Esophagus squamous epithelium (tissue), 5 donors: ENCODE data around the gene KBTBD6. TPM values are rescaled to one million over a fixed set of nuclear protein-coding genes. Genes with fewer than 3 reads are reported as not detected.

Experiments
- DNase-seq: peaks from one replicate; lab custom pipeline; 2025; lab: John Stamatoyannopoulos, UW
- H3K27ac ChIP-seq, 4 donors: fragments of 200-600 bp; sonication (generic); one replicate each; pipeline ENCODE4 v1.5.1; 2016 to 2019; ENCODE audit warnings: mild to moderate bottlenecking in 1 of 4
- H3K27me3 ChIP-seq, 4 donors: fragments of 200-600 bp; sonication (generic); 1 replicate in 3 of 4; 2 replicates in 1 of 4; pipeline versions ENCODE4 v1.5.1 to v1.6.0; 2017 to 2021; ENCODE audit warnings: antibody characterized with exemption in 1 of 4
- H3K36me3 ChIP-seq, 3 donors: fragments of 200-600 bp; sonication (generic); one replicate each; pipeline ENCODE4 v1.5.1; 2016 to 2019
- H3K4me1 ChIP-seq, 3 donors: fragments of 200-600 bp; sonication (generic); one replicate each; pipeline ENCODE4 v1.5.1; 2017 to 2019
- H3K4me3 ChIP-seq, 4 donors: fragments of 200-600 bp; sonication (generic); 1 replicate in 3 of 4; 2 replicates in 1 of 4; pipeline ENCODE4 v1.5.1; 2016 to 2019; ENCODE audit warnings: mild to moderate bottlenecking in 2 of 4, moderate library complexity in 1 of 4
- H3K9me3 ChIP-seq, 3 donors: fragments of 200-600 bp; sonication (generic); one replicate each; pipeline ENCODE4 v1.5.1; 2016 to 2019
- CTCF ChIP-seq, 6 experiments: fragments of 450-650 bp in 4 of 6; fragments of 200-600 bp in 2 of 6; sonication (generic) in 2 of 6; IDR thresholded peaks; one replicate each; pipeline ENCODE4 v1.5.1; 2016 to 2019; ENCODE audit warnings: antibody characterized with exemption in 6 of 6, mild to moderate bottlenecking in 4 of 6, moderate library complexity in 4 of 6
- POLR2A ChIP-seq, 4 donors: fragments of 450-650 bp; IDR thresholded peaks; one replicate each; pipeline ENCODE4 v1.6.1; 2017; ENCODE audit warnings: antibody characterized with exemption in 4 of 4, mild to moderate bottlenecking in 4 of 4, moderate library complexity in 3 of 4
- WGBS, 2 donors: methylation state at CpG; one replicate each; pipeline ENCODE4 v1.1.5; 2018; 5-methylcytosine and 5-hydroxymethylcytosine counted together
- intact Hi-C: fragments of 100-400 bp; cut with DNase I; formaldehyde crosslinking; loops from one replicate; pipeline ENCODE4 v1.15.0; 2022
- total RNA-seq, 4 donors: library from RNA; depleted of rRNA; stranded (reverse); fragments of >200 nt; gene quantifications; one replicate each; pipeline ENCODE4 v1.1.0, GENCODE V29; 2016
- donor health status: DM: yes; HTN: yes; CAD: no.

KBTBD6 gene
- total RNA-seq, 4 donors from 2014 or later = 1.1 to 5.3 (median 4.1) TPM

- Histone ChIP-seq H3K4me3 (no peak overlapping the region), H3K9me3 (peaks cover 0 to 39% (median 30%) of the 10 kb centered on the region in 3 donors), H3K36me3 (no peaks in the 10 kb centered on the region), H3K27me3 (no peaks in the 10 kb centered on the region), H3K4me1 (no peaks in the 10 kb centered on the region), H3K27ac (no peak overlapping the region)
- intact Hi-C loops = no loop called here
- WGBS, 2 donors = 76 to 80% methylated on average over 3 to 4 of the region's 4 CpGs
- TF ChIP-seq POLR2A (IDR thresholded peaks at IDR 0.05) = no peak
- TF ChIP-seq CTCF (IDR thresholded peaks at IDR 0.05) = no peak
- no peak for DNase-seq
These were observed 12.7 kb upstream of the KBTBD6 start for GRCh38 chr13:41145136-41145908.

GRCh38 chr13:41144576-41144975, 12.0 kb upstream of the KBTBD6 start:
- Histone ChIP-seq H3K27ac (no peak overlapping the region), H3K36me3 (no peaks in the 10 kb centered on the region), H3K4me3 (no peak overlapping the region), H3K27me3 (no peaks in the 10 kb centered on the region), H3K4me1 (peaks cover 0 to under 1% (median 0%) of the 10 kb centered on the region in 3 donors), H3K9me3 (peaks cover 0 to 32% (median 22%) of the 10 kb centered on the region in 3 donors)
- TF ChIP-seq POLR2A (IDR thresholded peaks at IDR 0.05) (no peak), CTCF (IDR thresholded peaks at IDR 0.05) (no peak)
- DNase-seq = no peak
- 57 to 63% methylated on average over 2 of the region's 2 CpGs for WGBS, 2 donors
- intact Hi-C loops = no loop called here

GRCh38 chr13:41139296-41139966, 6.8 kb upstream of the KBTBD6 start:
- no peaks in the 10 kb centered on the region for H3K9me3 ChIP-seq
- no peak for DNase-seq
- no peak for TF ChIP-seq CTCF (IDR thresholded peaks at IDR 0.05)
- TF ChIP-seq POLR2A (IDR thresholded peaks at IDR 0.05) = no peak
- H3K4me3 ChIP-seq = no peak overlapping the region
- WGBS, 2 donors = 15 to 53% methylated on average over 3 of the region's 3 CpGs
- H3K4me1 ChIP-seq = peaks cover 0 to 11% (median 6%) of the 10 kb centered on the region in 3 donors
- no peaks in the 10 kb centered on the region for H3K36me3 ChIP-seq
- no peak overlapping the region for H3K27ac ChIP-seq
- intact Hi-C loops = no loop called here
- H3K27me3 ChIP-seq = no peaks in the 10 kb centered on the region

GRCh38 chr13:41137951-41138350, 5.3 kb upstream of the KBTBD6 start:
- no peak for DNase-seq
- intact Hi-C loops = no loop called here
- Histone ChIP-seq H3K4me3 (no peak overlapping the region), H3K27me3 (no peaks in the 10 kb centered on the region), H3K27ac (no peak overlapping the region), H3K36me3 (no peaks in the 10 kb centered on the region), H3K9me3 (no peaks in the 10 kb centered on the region), H3K4me1 (peaks cover 0 to 19% (median 9%) of the 10 kb centered on the region in 3 donors)
- TF ChIP-seq CTCF (IDR thresholded peaks at IDR 0.05) (no peak), POLR2A (IDR thresholded peaks at IDR 0.05) (no peak)
- 79 to 100% methylated on average over 2 of the region's 2 CpGs for WGBS, 2 donors

- WGBS, 2 donors = 32 to 39% methylated on average over 3 of the region's 3 CpGs
- intact Hi-C loops = no loop called here
- no peak for DNase-seq
These were observed 4.6 kb upstream of the KBTBD6 start for GRCh38 chr13:41137241-41137640.

More at GRCh38 chr13:41137241-41137640, 4.6 kb upstream of the KBTBD6 start:
- no peak overlapping the region for H3K4me3 ChIP-seq
- no peaks in the 10 kb centered on the region for H3K9me3 ChIP-seq
- H3K27ac ChIP-seq = no peak overlapping the region
- no peak for TF ChIP-seq CTCF (IDR thresholded peaks at IDR 0.05)
- no peak for TF ChIP-seq POLR2A (IDR thresholded peaks at IDR 0.05)
- H3K36me3 ChIP-seq = no peaks in the 10 kb centered on the region
- H3K4me1 ChIP-seq = peaks cover 0 to 19% (median 9%) of the 10 kb centered on the region in 3 donors
- H3K27me3 ChIP-seq = no peaks in the 10 kb centered on the region
